WTC11 (cell line): ENCODE measurements around the gene CHRNA4.

Experiments used
- MAX ChIP-seq: sonication (generic); formaldehyde crosslinking; IDR thresholded peaks from 2 replicates; pipeline ENCODE4 v1.8.0; 2022; ENCODE audit warnings: mild to moderate bottlenecking, missing genetic modification reagents
- TF ChIP-seq, protein P1 (sequence below): sonication (generic); formaldehyde crosslinking; conservative IDR thresholded peaks from 2 replicates; pipeline ENCODE4 v1.8.1; 2023; ENCODE audit warnings: mild to moderate bottlenecking, low read depth, missing genetic modification reagents, moderate library complexity

- TF ChIP-seq, protein P1, sequence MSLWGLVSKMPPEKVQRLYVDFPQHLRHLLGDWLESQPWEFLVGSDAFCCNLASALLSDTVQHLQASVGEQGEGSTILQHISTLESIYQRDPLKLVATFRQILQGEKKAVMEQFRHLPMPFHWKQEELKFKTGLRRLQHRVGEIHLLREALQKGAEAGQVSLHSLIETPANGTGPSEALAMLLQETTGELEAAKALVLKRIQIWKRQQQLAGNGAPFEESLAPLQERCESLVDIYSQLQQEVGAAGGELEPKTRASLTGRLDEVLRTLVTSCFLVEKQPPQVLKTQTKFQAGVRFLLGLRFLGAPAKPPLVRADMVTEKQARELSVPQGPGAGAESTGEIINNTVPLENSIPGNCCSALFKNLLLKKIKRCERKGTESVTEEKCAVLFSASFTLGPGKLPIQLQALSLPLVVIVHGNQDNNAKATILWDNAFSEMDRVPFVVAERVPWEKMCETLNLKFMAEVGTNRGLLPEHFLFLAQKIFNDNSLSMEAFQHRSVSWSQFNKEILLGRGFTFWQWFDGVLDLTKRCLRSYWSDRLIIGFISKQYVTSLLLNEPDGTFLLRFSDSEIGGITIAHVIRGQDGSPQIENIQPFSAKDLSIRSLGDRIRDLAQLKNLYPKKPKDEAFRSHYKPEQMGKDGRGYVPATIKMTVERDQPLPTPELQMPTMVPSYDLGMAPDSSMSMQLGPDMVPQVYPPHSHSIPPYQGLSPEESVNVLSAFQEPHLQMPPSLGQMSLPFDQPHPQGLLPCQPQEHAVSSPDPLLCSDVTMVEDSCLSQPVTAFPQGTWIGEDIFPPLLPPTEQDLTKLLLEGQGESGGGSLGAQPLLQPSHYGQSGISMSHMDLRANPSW (CRISPR knock-in tag): no peak
- TF ChIP-seq MAX (CRISPR knock-in tag): no peak
Measured at GRCh38 chr20:63384336-63384735, 23.2 kb upstream of the CHRNA4 start.
